Activated T-helper 17 cell treated with anti-CD3 and anti-CD28 coated beads, Interleukin-2, amount 50 U/mL, for 72 hours (primary cell): Measurements from ENCODE around the gene RYR3. TPM values are rescaled to one million over a fixed set of nuclear protein-coding genes. Genes with fewer than 3 reads are reported as not detected.

Experiments
- ATAC-seq: fragments of 150-1000 bp; cut with Tn5 transposase; replicated peaks from 2 replicates; pipeline ENCODE4 v1.10.0; 2021; ENCODE audit warnings: mild to moderate bottlenecking, moderate library complexity
- H3K27ac Mint-ChIP-seq: one replicate; pipeline ENCODE4 v1.8.0; 2022; ENCODE audit warnings: mixed read lengths
- H3K27me3 Mint-ChIP-seq: one replicate; pipeline ENCODE4 v1.8.0; 2022; ENCODE audit warnings: mixed read lengths
- H3K36me3 Mint-ChIP-seq: one replicate; pipeline ENCODE4 v1.8.0; 2022; ENCODE audit warnings: low read depth, mild to moderate bottlenecking, mixed read lengths
- H3K4me1 Mint-ChIP-seq: one replicate; pipeline ENCODE4 v1.8.0; 2022; ENCODE audit warnings: mixed read lengths
- H3K4me3 Mint-ChIP-seq: one replicate; pipeline ENCODE4 v1.8.0; 2022; ENCODE audit warnings: mild to moderate bottlenecking, mixed read lengths
- H3K9me3 Mint-ChIP-seq: one replicate; pipeline ENCODE4 v1.8.0; 2022; ENCODE audit warnings: mixed read lengths
- total RNA-seq, 2 donors: library from RNA; stranded (reverse); gene quantifications; one replicate each; pipeline ENCODE4 v1.2.3, GENCODE V29; 2022

The RYR3 gene
- total RNA-seq, 2 donors from 2014 or later = not detected

DNA sequence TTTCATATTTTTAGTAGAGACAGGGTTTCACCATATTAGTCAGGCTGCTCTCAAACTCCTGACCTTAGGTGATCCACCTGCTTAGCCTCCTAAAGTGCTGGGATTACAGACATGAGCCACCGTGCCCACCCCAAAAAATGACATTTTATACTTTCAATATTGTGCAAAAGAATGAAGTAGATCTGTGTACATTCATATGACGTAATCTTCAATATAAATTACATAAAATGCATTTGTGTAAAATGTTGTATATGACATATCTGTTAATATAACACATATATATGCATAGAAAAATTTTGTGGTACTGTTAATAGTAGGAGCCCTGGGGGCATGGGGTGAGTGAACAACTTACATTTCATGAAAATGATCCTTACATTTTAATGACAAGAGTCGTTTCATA lies 71.7 kb downstream of the RYR3 start:
- no peaks in the 10 kb centered on the region for H3K4me1 Mint-ChIP-seq
- no peaks in the 10 kb centered on the region for H3K9me3 Mint-ChIP-seq
- H3K4me3 Mint-ChIP-seq = no peak overlapping the region
- H3K36me3 Mint-ChIP-seq = no peaks in the 10 kb centered on the region
- H3K27ac Mint-ChIP-seq = no peak overlapping the region
- peaks cover 20% of the 10 kb centered on the region for H3K27me3 Mint-ChIP-seq
- no peak for ATAC-seq

DNA sequence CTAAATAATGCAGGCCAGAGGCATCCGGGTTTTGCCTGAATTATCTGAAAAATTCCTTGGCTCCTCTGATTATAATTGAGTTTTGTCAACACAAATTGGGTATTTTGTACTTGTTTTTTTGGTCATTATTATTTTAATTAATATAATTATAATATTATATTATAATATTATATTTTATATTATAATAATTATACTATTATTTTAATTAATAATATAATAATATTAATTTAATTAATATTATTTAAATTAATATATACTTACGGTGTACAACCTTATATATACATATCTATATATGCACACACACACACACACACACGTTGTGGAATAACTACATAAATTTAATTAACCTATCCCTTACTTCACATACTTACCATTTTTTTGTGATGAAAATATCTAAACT lies 73.5 kb downstream of the RYR3 start:
- Mint-ChIP-seq H3K4me3 (no peak overlapping the region), H3K9me3 (no peaks in the 10 kb centered on the region), H3K36me3 (no peaks in the 10 kb centered on the region), H3K4me1 (no peaks in the 10 kb centered on the region), H3K27me3 (peaks cover 25% of the 10 kb centered on the region), H3K27ac (no peak overlapping the region)
- ATAC-seq = no peak

DNA sequence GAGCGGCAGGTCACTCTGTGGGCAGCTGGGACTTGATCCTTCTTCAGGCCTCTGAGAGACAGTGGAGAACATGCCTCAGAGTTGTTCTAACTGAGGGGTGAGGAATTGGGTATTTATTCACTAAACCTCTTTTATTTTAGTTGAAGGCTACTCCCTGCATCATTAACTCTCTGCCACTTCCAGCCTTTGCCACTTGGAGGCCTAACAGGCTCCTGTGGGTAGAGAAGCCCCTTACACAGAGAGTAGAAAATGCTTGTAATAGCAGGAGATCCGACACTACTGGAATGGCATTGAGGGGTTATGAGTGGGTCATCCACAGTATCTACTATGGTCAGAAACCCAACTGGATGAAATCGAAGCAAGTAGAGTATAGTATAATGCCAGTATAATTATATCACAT lies 81.7 kb downstream of the RYR3 start:
- no peaks in the 10 kb centered on the region for H3K9me3 Mint-ChIP-seq
- no peak overlapping the region for H3K4me3 Mint-ChIP-seq
- no peak overlapping the region for H3K27ac Mint-ChIP-seq
- no peaks in the 10 kb centered on the region for H3K4me1 Mint-ChIP-seq
- no peaks in the 10 kb centered on the region for H3K36me3 Mint-ChIP-seq
- ATAC-seq = no peak
- H3K27me3 Mint-ChIP-seq = peaks cover 11% of the 10 kb centered on the region

DNA sequence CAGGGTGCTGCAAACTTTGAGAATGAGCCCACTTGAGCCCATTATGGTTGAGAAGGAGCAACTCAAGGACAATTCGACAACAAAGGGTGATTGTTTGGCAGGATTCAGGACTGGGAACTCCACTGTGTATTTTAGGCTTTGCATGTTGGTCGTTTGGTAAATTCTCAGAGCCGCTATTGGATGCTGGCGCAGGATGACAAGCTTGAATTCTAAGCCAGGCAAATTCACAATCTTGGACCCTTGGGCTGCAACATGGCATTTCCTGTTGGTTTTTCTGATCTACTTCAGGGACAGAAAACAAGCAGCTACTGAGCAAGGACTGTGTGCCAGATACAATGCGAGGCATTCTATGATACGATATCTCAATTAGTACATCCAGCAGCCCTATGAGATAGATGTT lies 82.8 kb downstream of the RYR3 start:
- ATAC-seq = no peak
- Mint-ChIP-seq H3K27ac (no peak overlapping the region), H3K4me3 (no peak overlapping the region), H3K27me3 (peaks cover 12% of the 10 kb centered on the region), H3K4me1 (no peaks in the 10 kb centered on the region), H3K36me3 (no peaks in the 10 kb centered on the region), H3K9me3 (no peaks in the 10 kb centered on the region)

DNA sequence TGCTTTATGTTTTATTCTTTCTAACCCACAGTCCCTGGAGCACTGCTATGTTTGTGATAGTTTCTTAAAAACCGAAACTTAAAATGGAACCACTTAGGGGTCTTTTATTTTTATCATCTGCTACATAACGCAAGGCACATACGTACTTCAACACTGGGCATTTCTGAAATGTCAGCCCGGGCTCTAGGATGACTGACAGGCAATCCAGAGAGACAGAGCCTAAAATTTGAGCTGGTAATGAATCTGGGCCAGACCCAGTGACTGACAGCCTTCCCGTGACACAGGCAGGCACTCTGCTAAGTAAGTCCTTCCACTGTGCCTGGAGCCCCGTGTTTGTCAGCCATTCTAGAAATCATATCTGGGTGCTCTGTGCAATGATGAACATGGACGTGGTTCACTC lies 84.6 kb downstream of the RYR3 start:
- ATAC-seq = no peak
- Mint-ChIP-seq H3K4me1 (no peaks in the 10 kb centered on the region), H3K27ac (no peak overlapping the region), H3K36me3 (no peaks in the 10 kb centered on the region), H3K9me3 (no peaks in the 10 kb centered on the region), H3K4me3 (no peak overlapping the region), H3K27me3 (peaks cover 9% of the 10 kb centered on the region)

DNA sequence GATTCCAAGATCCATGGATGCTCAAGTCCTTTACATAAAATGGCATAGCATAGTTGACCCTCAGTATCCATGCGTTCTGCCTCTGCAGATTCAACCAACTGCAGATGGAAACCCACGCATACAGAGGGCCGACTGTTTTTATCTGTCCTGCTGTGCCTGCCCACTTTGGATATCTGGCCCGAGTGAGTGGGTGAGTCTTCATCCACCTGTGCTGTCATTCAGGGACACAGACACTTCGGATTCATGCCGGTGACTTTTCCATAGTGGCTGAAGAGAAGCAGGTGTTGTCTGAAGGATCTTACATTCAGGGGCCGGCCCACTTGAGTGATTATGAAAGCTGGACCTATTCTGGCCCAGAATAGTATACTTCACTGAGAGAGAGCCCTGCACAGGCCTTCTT lies 85.1 kb downstream of the RYR3 start:
- ATAC-seq = no peak
- no peaks in the 10 kb centered on the region for H3K36me3 Mint-ChIP-seq
- H3K9me3 Mint-ChIP-seq = no peaks in the 10 kb centered on the region
- no peak overlapping the region for H3K4me3 Mint-ChIP-seq
- no peaks in the 10 kb centered on the region for H3K4me1 Mint-ChIP-seq
- H3K27ac Mint-ChIP-seq = no peak overlapping the region
- peaks cover 10% of the 10 kb centered on the region for H3K27me3 Mint-ChIP-seq

DNA sequence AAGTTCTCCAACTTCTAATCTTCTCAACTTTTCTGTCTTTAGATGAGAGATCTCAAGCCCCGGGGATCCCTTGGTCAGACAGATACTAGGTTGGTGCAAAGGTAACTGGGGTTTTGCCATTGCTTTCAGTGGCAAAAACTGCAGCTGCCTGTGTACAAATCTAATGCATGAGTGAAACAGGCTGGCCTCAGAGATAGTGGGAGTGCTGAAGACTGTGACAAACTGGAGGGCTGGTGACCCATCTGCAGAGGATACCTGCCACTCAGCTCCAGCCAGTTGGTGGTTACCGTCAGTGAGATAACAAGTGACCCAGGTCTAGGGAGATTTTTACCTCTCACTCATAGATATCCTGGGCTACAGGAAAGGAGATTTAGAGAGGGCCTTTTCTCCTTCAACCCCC lies 85.7 kb downstream of the RYR3 start:
- Mint-ChIP-seq H3K4me1 (no peaks in the 10 kb centered on the region), H3K9me3 (no peaks in the 10 kb centered on the region), H3K27ac (no peak overlapping the region), H3K4me3 (no peak overlapping the region), H3K36me3 (no peaks in the 10 kb centered on the region), H3K27me3 (peaks cover 14% of the 10 kb centered on the region)
- ATAC-seq = no peak

DNA sequence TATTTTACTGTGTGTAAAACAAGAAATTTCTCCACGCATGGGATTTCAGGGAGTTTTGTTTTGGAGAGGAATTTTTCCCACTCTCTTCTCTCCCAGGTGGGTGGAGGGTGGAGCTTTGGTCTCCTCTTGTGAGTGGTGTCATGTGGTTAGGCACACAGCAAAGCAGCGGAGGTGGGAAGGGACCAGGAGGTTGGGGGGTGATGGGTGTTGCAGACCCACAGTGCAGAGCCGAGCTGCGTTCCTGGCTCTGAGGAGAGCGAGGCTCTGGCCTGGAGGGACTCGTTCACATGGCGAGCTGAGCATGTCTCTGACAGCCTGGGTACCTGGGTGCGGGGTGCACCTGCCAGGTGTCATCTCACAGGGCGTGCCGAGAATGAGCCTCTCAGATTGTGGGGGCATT lies 87.8 kb downstream of the RYR3 start:
- Mint-ChIP-seq H3K36me3 (no peaks in the 10 kb centered on the region), H3K9me3 (no peaks in the 10 kb centered on the region), H3K4me1 (no peaks in the 10 kb centered on the region), H3K4me3 (no peak overlapping the region), H3K27ac (no peak overlapping the region), H3K27me3 (peaks cover 14% of the 10 kb centered on the region)
- no peak for ATAC-seq

DNA sequence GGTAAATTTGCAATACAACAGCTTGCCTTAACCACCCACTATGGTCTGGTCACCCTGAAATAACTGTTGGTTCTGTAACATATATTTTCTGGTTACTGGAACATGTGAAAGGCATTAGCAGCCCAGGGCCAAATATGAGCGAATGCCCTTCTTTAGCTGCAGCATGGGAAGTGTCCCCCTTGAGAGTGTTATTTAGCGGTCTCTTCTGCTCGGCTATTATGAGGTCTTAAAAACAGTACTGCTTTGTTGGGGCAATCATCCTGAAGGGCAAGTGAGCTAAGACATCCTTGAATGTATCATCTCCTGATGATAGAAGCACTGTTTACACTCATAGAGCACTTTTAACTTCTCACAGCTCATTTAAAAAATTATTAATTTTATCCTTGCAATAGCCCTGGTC lies 90.2 kb downstream of the RYR3 start:
- Mint-ChIP-seq H3K27ac (no peak overlapping the region), H3K4me1 (no peaks in the 10 kb centered on the region), H3K9me3 (no peaks in the 10 kb centered on the region), H3K36me3 (no peaks in the 10 kb centered on the region), H3K4me3 (no peak overlapping the region), H3K27me3 (peaks cover 14% of the 10 kb centered on the region)
- ATAC-seq = no peak

DNA sequence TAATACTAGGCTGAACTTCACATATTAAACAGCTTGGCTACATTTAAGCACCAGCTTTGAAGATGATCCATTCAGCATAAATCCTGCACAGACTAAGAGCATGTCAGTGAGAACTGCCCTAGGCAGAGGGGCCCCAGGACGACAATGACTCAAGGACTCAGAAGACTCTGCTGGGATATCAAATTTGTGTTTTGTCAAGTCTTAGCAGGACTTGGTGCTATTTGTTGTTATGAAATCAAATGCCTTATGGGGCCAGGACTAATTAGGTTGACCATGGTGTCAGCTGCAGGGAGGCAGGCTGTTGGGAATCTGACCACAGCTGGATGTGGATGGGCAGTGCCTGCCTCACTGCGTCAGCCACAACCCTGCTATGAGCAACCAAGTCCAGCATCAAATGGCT lies 91.8 kb downstream of the RYR3 start:
- no peak for ATAC-seq
- Mint-ChIP-seq H3K27me3 (peaks cover 14% of the 10 kb centered on the region), H3K4me3 (no peak overlapping the region), H3K4me1 (no peaks in the 10 kb centered on the region), H3K9me3 (no peaks in the 10 kb centered on the region), H3K36me3 (no peaks in the 10 kb centered on the region), H3K27ac (no peak overlapping the region)

DNA sequence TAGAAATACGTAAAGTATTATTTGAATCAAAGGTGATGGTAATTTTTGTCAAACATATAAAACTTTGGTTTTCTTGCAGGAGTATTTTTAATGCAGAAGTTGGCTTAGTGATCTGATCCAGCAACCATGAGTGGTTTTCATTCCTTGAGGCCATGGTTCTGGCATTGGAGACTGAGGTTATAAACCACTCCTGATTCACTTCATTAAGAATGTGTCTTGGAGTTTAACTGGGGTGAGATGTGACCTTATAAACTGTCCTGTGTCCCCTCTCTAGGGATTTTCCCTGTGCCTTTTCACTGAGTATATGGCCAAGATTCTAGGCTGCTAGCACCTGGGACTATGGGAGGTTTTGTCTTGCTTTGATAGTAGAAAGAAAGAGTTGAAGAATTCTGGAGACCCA lies 94.3 kb downstream of the RYR3 start:
- Mint-ChIP-seq H3K4me1 (no peaks in the 10 kb centered on the region), H3K27ac (no peak overlapping the region), H3K27me3 (peaks cover 9% of the 10 kb centered on the region), H3K9me3 (no peaks in the 10 kb centered on the region), H3K36me3 (no peaks in the 10 kb centered on the region), H3K4me3 (no peak overlapping the region)
- ATAC-seq = no peak

DNA sequence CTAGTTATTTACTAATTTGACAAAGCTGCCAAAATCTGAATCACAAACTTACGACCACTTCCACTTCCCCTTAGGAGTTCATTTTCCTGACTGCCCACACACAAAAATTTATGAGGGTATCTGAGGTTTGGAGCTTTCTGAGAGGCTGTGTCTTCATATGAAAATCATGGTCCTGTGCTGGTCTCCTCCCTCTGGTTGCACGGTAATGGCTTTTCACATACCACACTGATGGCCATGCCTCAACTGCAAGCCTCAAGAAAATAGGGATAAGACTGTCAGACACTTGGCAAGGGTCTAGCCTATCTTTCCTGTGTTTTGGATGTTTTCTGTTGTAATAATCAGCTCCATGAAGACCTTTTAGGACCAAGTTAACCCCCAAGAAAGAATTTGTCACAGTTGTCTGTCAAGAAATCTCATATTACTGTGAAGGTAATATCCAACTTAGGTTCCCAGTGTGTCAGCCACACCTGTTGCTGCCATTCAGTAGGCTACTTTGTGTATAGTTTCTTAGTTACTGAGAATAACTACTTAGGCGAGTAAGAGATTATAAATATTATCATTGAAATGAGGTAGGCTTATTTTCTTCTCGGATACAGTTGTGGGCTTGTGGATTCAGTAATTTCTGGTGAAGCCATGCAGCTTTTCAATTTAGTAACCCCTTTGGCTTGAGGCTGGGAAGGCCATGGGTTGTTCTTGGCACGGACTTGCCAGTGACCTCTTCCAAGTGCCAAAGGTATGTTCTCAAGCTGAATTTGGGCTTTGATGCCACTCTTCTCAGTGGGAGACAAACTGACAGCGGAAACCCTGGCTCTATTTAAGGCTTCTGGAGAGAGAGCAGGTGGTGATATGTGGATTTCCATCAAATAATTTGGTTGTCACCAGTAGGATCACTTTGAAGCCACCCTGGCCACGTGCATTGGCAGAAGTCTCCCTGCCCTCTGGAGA lies 101.1 kb downstream of the RYR3 start:
- Mint-ChIP-seq H3K4me1 (no peaks in the 10 kb centered on the region), H3K4me3 (no peak overlapping the region)
- ATAC-seq = no peak

DNA sequence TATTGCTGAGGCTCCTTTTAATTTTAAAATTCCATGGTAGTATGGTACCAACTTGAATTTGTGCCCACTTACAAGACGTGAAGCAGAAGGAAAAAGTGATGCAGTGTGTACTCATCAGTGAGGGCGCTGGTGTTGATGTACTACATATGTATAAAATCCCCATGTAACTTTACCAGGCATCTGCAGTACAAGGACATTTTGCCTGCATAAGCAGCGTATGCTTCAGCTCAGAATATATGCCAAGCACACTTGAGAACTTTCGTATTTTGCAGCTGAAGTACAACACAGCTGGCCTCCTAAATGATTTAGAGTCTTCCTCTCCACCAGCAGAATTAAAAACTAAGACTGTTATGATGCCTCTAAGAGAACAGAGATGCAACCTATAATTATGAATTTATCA lies 108.9 kb downstream of the RYR3 start:
- ATAC-seq = no peak
- Mint-ChIP-seq H3K4me1 (no peaks in the 10 kb centered on the region), H3K9me3 (no peaks in the 10 kb centered on the region), H3K36me3 (no peaks in the 10 kb centered on the region), H3K27ac (no peak overlapping the region), H3K4me3 (no peak overlapping the region), H3K27me3 (peaks cover 37% of the 10 kb centered on the region)

More for the DNA sequence above, 101.1 kb downstream of the RYR3 start:
- no peaks in the 10 kb centered on the region for H3K9me3 Mint-ChIP-seq
- no peaks in the 10 kb centered on the region for H3K36me3 Mint-ChIP-seq
- H3K27ac Mint-ChIP-seq = no peak overlapping the region
- H3K27me3 Mint-ChIP-seq = peaks cover 4% of the 10 kb centered on the region

DNA sequence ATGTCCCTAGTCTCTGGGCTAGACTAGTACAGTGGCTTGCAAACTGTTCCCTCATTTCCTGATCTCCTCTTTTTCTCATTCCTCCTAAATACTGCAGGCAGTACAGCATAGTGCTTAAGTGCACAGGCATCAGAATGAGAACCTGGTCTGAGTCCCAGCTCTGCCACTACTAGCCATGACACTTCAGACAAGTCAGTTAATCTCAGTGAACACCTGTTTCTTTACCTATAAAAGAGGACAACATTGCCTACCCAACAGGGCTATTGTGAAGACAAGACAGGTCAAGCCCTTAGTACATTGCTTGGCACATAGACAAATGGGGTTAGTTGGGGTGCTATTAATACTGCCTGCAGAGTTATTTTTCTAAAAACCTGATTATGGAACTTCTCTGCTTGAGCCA lies 113.3 kb downstream of the RYR3 start:
- Mint-ChIP-seq H3K4me1 (no peaks in the 10 kb centered on the region), H3K27me3 (peaks cover 21% of the 10 kb centered on the region), H3K9me3 (no peaks in the 10 kb centered on the region), H3K27ac (no peak overlapping the region), H3K4me3 (no peak overlapping the region), H3K36me3 (no peaks in the 10 kb centered on the region)
- no peak for ATAC-seq

DNA sequence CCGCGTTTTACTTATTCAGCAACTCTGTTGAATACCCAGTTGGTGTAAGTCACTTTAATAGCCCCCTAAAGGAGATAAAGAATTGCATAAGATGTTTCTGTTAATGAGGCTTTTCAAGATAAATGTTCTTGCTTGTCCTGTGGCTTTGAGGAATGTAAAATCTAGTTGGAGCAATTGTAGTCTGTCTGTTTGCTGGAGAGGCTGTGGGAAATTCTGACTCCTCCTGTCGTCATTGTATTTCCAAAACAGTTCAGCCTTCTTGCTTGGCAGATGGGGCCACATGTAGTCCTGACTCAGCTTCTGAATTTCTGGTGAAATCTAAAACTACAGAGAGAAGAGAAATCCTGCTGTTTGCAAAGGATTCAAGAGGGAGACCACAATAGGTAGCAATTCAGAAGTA lies 114.4 kb downstream of the RYR3 start:
- ATAC-seq = no peak
- peaks cover 21% of the 10 kb centered on the region for H3K27me3 Mint-ChIP-seq
- no peaks in the 10 kb centered on the region for H3K36me3 Mint-ChIP-seq
- no peak overlapping the region for H3K4me3 Mint-ChIP-seq
- H3K9me3 Mint-ChIP-seq = no peaks in the 10 kb centered on the region
- no peak overlapping the region for H3K27ac Mint-ChIP-seq
- H3K4me1 Mint-ChIP-seq = no peaks in the 10 kb centered on the region
